ENCODE measurements around the gene TOR2A.

TOR2A gene

GRCh38 chr9:127741831-127742434 lies 6.8 kb upstream of the TOR2A start:
- H3K27me3 ChIP-seq (replicated peaks; ENCODE audit: control insufficient read depth, insufficient read depth, low read length), result no peaks in the 10 kb centered on the region
- H3K4me3 ChIP-seq (replicated peaks; ENCODE audit: low read depth, low read length), result no peak overlapping the region
- no peak for DNase-seq (ENCODE audit: extremely low read depth, insufficient read length)
- H3K36me3 ChIP-seq (ENCODE audit: control insufficient read depth, insufficient read depth, low read length), result peaks cover 32% of the 10 kb centered on the region
- TF ChIP-seq CTCF (IDR thresholded peaks at IDR 0.05; ENCODE audit: insufficient read depth, low read length, poor library complexity, severe bottlenecking), result no peak

- no peak for TF ChIP-seq CTCF (IDR thresholded peaks at IDR 0.05; ENCODE audit: insufficient read depth, low read length, poor library complexity, severe bottlenecking)
- Histone ChIP-seq H3K36me3 (ENCODE audit: control insufficient read depth, insufficient read depth, low read length) (peaks cover 27% of the 10 kb centered on the region), H3K27me3 (replicated peaks; ENCODE audit: control insufficient read depth, insufficient read depth, low read length) (no peaks in the 10 kb centered on the region), H3K4me3 (replicated peaks; ENCODE audit: low read depth, low read length) (no peak overlapping the region)
- no peak for DNase-seq (ENCODE audit: extremely low read depth, insufficient read length)
Observed at GRCh38 chr9:127739614-127740330, 4.7 kb upstream of the TOR2A start.

GRCh38 chr9:127738666-127739065 lies 3.6 kb upstream of the TOR2A start:
- H3K36me3 ChIP-seq (ENCODE audit: control insufficient read depth, insufficient read depth, low read length), result peaks cover 20% of the 10 kb centered on the region
- DNase-seq (ENCODE audit: extremely low read depth, insufficient read length), result no peak
- H3K27me3 ChIP-seq (replicated peaks; ENCODE audit: control insufficient read depth, insufficient read depth, low read length), result no peaks in the 10 kb centered on the region
- TF ChIP-seq CTCF (IDR thresholded peaks at IDR 0.05; ENCODE audit: insufficient read depth, low read length, poor library complexity, severe bottlenecking), result no peak
- no peak overlapping the region for H3K4me3 ChIP-seq (replicated peaks; ENCODE audit: low read depth, low read length)

GRCh38 chr9:127735530-127736185 lies 564 bp upstream of the TOR2A start:
- no peaks in the 10 kb centered on the region for H3K27me3 ChIP-seq (replicated peaks; ENCODE audit: control insufficient read depth, insufficient read depth, low read length)
- peaks cover 13% of the 10 kb centered on the region for H3K36me3 ChIP-seq (ENCODE audit: control insufficient read depth, insufficient read depth, low read length)
- H3K4me3 ChIP-seq (replicated peaks; ENCODE audit: low read depth, low read length), result no peak overlapping the region
- no peak for TF ChIP-seq CTCF (IDR thresholded peaks at IDR 0.05; ENCODE audit: insufficient read depth, low read length, poor library complexity, severe bottlenecking)
- DNase-seq (ENCODE audit: extremely low read depth, insufficient read length), result no peak

GRCh38 chr9:127734247-127734746 lies 797 bp downstream of the TOR2A start:
- Histone ChIP-seq H3K36me3 (ENCODE audit: control insufficient read depth, insufficient read depth, low read length) (peaks cover 8% of the 10 kb centered on the region), H3K4me3 (replicated peaks; ENCODE audit: low read depth, low read length) (peak overlapping the region; percentile 79), H3K27me3 (replicated peaks; ENCODE audit: control insufficient read depth, insufficient read depth, low read length) (no peaks in the 10 kb centered on the region)
- DNase-seq (ENCODE audit: extremely low read depth, insufficient read length), result no peak
- no peak for TF ChIP-seq CTCF (IDR thresholded peaks at IDR 0.05; ENCODE audit: insufficient read depth, low read length, poor library complexity, severe bottlenecking)
